VCaP (cell line): ENCODE measurements around the gene GRIK4.

Experiments
- H3K27ac ChIP-seq: fragments of 450-650 bp; 2 replicates; pipeline ENCODE4 v1.5.1; 2017
- TF ChIP-seq, protein P1 (sequence below): fragments of 450-650 bp; conservative IDR thresholded peaks from 2 replicates; pipeline ENCODE4 v1.5.1; 2017; ENCODE audit warnings: mild to moderate bottlenecking, moderate library complexity

Gene GRIK4

GRCh38 chr11:120682866-120683265, 171.3 kb downstream of the GRIK4 start:
- TF ChIP-seq, protein P1, sequence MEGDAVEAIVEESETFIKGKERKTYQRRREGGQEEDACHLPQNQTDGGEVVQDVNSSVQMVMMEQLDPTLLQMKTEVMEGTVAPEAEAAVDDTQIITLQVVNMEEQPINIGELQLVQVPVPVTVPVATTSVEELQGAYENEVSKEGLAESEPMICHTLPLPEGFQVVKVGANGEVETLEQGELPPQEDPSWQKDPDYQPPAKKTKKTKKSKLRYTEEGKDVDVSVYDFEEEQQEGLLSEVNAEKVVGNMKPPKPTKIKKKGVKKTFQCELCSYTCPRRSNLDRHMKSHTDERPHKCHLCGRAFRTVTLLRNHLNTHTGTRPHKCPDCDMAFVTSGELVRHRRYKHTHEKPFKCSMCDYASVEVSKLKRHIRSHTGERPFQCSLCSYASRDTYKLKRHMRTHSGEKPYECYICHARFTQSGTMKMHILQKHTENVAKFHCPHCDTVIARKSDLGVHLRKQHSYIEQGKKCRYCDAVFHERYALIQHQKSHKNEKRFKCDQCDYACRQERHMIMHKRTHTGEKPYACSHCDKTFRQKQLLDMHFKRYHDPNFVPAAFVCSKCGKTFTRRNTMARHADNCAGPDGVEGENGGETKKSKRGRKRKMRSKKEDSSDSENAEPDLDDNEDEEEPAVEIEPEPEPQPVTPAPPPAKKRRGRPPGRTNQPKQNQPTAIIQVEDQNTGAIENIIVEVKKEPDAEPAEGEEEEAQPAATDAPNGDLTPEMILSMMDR: no peak
- no peak overlapping the region for H3K27ac ChIP-seq

- TF ChIP-seq, protein P1: no peak
- H3K27ac ChIP-seq: no peak overlapping the region
Measured at GRCh38 chr11:120686516-120686915, 175.0 kb downstream of the GRIK4 start.

- H3K27ac ChIP-seq: no peak overlapping the region
- TF ChIP-seq, protein P1: no peak
Measured at GRCh38 chr11:120688163-120688562, 176.6 kb downstream of the GRIK4 start.

GRCh38 chr11:120689596-120690275, 178.2 kb downstream of the GRIK4 start:
- no peak overlapping the region for H3K27ac ChIP-seq
- TF ChIP-seq, protein P1: no peak

- H3K27ac ChIP-seq: no peak overlapping the region
Measured at GRCh38 chr11:120690406-120690805, 178.9 kb downstream of the GRIK4 start.

DNA sequence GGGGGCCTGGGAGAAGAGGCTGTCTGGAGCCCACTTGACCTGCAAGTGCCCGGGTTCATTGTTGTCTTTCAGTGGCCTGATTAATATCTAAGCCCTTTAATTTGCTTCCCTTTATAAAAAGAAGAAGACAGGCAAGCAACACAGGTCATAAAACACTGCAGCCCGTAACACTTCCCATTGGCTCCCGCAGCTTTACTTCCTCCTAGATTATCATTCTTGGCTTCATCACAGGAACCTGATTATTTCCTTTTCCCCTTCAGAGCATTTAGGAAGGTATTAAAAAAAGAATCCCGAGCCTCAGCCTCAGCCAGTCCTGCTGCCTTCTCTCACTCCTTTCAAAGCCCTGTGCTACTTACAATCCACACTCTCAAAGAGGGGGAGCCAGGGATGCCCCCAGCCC, 183.2 kb downstream of the GRIK4 start:
- TF ChIP-seq, protein P1: no peak
- H3K27ac ChIP-seq: peak overlapping the region; percentile 54

More at GRCh38 chr11:120690406-120690805, 178.9 kb downstream of the GRIK4 start:
- TF ChIP-seq, protein P1: no peak

DNA sequence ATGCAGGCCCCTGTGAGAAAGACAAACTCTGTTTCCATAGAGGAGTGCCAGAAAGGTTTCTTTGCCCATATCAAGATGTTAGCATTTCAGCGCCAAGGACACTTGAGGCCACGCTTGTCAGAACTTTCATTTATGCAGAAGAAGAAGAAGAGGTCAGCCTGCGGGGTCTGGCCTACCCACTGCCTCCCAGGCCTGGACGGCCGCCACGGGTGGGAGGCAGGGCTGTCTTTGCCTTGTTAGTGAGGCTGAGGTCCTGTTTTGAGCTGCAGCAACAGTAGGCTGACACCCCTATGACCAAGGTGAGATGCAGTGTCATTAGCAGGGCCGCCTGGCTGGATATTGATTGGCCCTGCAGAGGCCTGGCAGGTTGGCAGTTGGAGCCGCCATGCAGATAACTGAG, 183.9 kb downstream of the GRIK4 start:
- TF ChIP-seq, protein P1: no peak
- H3K27ac ChIP-seq: peak overlapping the region; percentile 54
